HepG2 (cell line): ENCODE results near the gene MEDAG. TPM values are rescaled to one million over a fixed set of nuclear protein-coding genes. Genes with fewer than 3 reads are reported as not detected.

ENCODE experiments used
- ATAC-seq: fragments of 200-7000 bp; cut with Tn5 transposase; 3 replicates; pipeline ENCODE4 v1.9.1; 2020; ENCODE audit warnings: mild to moderate bottlenecking, moderate library complexity
- BruUV-seq: library from RNA; stranded (reverse); fragments of 400-500 nt; replicated peaks from 2 replicates; lab custom pipeline; 2021; lab: Mats Ljungman, UMichigan
- CTCF ChIA-PET: fragments of 300-600 bp; formaldehyde crosslinking; extraction: SDS; loops from one replicate; lab custom pipeline; 2021; ENCODE audit warnings: low total read pairs, inconsistent platforms, low intra/inter-chr PET ratio; lab: Yijun Ruan, JAX
- POLR2A ChIA-PET: fragments of 350-600 bp; sonication (Branson Sonifier 250); formaldehyde crosslinking; loops from one replicate; lab custom pipeline; 2020; ENCODE audit warnings: antibody characterized with exemption, inconsistent platforms; lab: Yijun Ruan, JAX
- DNase-seq: peaks from one replicate; pipeline ENCODE4 v3.0.0-alpha.2; 2015; ENCODE audit warnings: low spot score
- FAIRE-seq: peaks from 3 replicates; lab custom pipeline; 2011; peaks lifted over from hg19 to GRCh38; lab: Jason Lieb, UNC
- H2AFZ ChIP-seq: one replicate; pipeline ENCODE4 v1.6.1; 2011; ENCODE audit warnings: low read length, inconsistent platforms
- H3K27ac ChIP-seq: fragments of 300-600 bp; 3 replicates; pipeline ENCODE4 v1.8.0; 2011; ENCODE audit warnings: mixed run types, mild to moderate bottlenecking, mixed read lengths, low read length, inconsistent platforms; ENCODE audit not compliant: insufficient read depth; ENCODE audit errors: extremely low read length
- H3K27me3 ChIP-seq, 2 experiments: fragments of 200-600 bp in 1 of 2; 2 replicates in 1 of 2; 3 replicates in 1 of 2; pipeline versions ENCODE4 v1.6.0 to v1.8.0; 2011; ENCODE audit warnings: low read length in 2 of 2, mild to moderate bottlenecking in 2 of 2, moderate library complexity in 2 of 2, inconsistent platforms in 1 of 2; ENCODE audit not compliant: insufficient read depth in 2 of 2, control insufficient read depth in 1 of 2
- H3K36me3 ChIP-seq, 2 experiments: fragments of 200-600 bp in 1 of 2; replicated peaks in 1 of 2; 2 replicates in 1 of 2; 3 replicates in 1 of 2; pipeline versions ENCODE4 v1.5.1 to v1.8.0; 2011; ENCODE audit warnings: low read length in 2 of 2, inconsistent platforms in 1 of 2; ENCODE audit not compliant: insufficient read depth in 2 of 2, control insufficient read depth in 1 of 2
- H3K4me1 ChIP-seq: 2 replicates; pipeline ENCODE4 v1.5.1; 2012; ENCODE audit warnings: low read length, inconsistent platforms; ENCODE audit not compliant: insufficient read depth
- H3K4me2 ChIP-seq: 2 replicates; pipeline ENCODE4 v1.6.0; 2011; ENCODE audit warnings: low read depth, low read length, inconsistent platforms
- H3K4me3 ChIP-seq, 3 experiments: fragments of 200-600 bp in 1 of 3; sonication (generic), shearing (Covaris generic) in 1 of 3; replicated peaks in 1 of 3; 2 replicates each; pipeline ENCODE4 v1.5.1; 2011 to 2016; ENCODE audit warnings: low read length in 3 of 3, inconsistent platforms in 2 of 3, low read depth in 2 of 3, mild to moderate bottlenecking in 2 of 3, control low read depth in 1 of 3, mixed read lengths in 1 of 3; ENCODE audit not compliant: insufficient read depth in 1 of 3
- H3K79me2 ChIP-seq: one replicate; pipeline ENCODE4 v1.6.1; 2011; ENCODE audit warnings: low read length, inconsistent platforms; ENCODE audit not compliant: insufficient read depth
- H3K9ac ChIP-seq: 2 replicates; pipeline ENCODE4 v1.6.0; 2011; ENCODE audit warnings: mild to moderate bottlenecking, low read depth, low read length, inconsistent platforms; ENCODE audit not compliant: insufficient read depth
- H3K9me3 ChIP-seq: 2 replicates; pipeline ENCODE4 v1.5.1; 2012; ENCODE audit warnings: mild to moderate bottlenecking, low read length
- H4K20me1 ChIP-seq: 2 replicates; pipeline ENCODE4 v1.6.0; 2011; ENCODE audit warnings: inconsistent platforms, mild to moderate bottlenecking, low read length, moderate library complexity; ENCODE audit not compliant: insufficient read depth
- CHD4 ChIP-seq: fragments of 200-600 bp; sonication (generic); IDR thresholded peaks from 2 replicates; pipeline ENCODE4 v1.7.0; 2017; ENCODE audit warnings: mild to moderate bottlenecking, low read length, borderline replicate concordance
- FOXC1 ChIP-seq: sonication (generic); formaldehyde crosslinking; IDR thresholded peaks from 2 replicates; pipeline ENCODE4 v1.8.0; 2022; ENCODE audit warnings: mild to moderate bottlenecking, missing genetic modification reagents, borderline replicate concordance
- HMGA1 ChIP-seq: sonication (generic); formaldehyde crosslinking; conservative IDR thresholded peaks from 2 replicates; pipeline ENCODE4 v1.4.0; 2020; ENCODE audit warnings: missing genetic modification reagents
- MAF1 ChIP-seq: sonication (generic); formaldehyde crosslinking; IDR thresholded peaks from 2 replicates; pipeline ENCODE4 v1.5.0; 2020; ENCODE audit warnings: missing genetic modification reagents, borderline replicate concordance
- NFYC ChIP-seq: IDR thresholded peaks from 2 replicates; pipeline ENCODE4 v1.6.1; 2016; ENCODE audit warnings: missing genetic modification reagents, missing compliant biosample characterization
- PAWR ChIP-seq: sonication (generic); formaldehyde crosslinking; IDR thresholded peaks from 2 replicates; pipeline ENCODE4 v1.4.0; 2020; ENCODE audit warnings: missing genetic modification reagents, mild to moderate bottlenecking, borderline replicate concordance
- REXO4 ChIP-seq: sonication (generic); formaldehyde crosslinking; IDR thresholded peaks from 2 replicates; pipeline ENCODE4 v1.8.0; 2022; ENCODE audit warnings: missing genetic modification reagents, mild to moderate bottlenecking, borderline replicate concordance
- SAP130 ChIP-seq: IDR thresholded peaks from 2 replicates; pipeline ENCODE4 v1.6.1; 2016; ENCODE audit warnings: low read depth
- TEAD2 ChIP-seq: sonication (generic); formaldehyde crosslinking; IDR thresholded peaks from 2 replicates; pipeline ENCODE4 v1.9.0; 2021; ENCODE audit warnings: missing genetic modification reagents
- ZNF207 ChIP-seq: fragments of 450-650 bp; IDR thresholded peaks from 2 replicates; pipeline ENCODE4 v1.6.1; 2016; ENCODE audit warnings: antibody characterized with exemption, borderline replicate concordance
- ZNF230 ChIP-seq: sonication (generic); formaldehyde crosslinking; IDR thresholded peaks from 2 replicates; pipeline ENCODE4 v1.4.0; 2020; ENCODE audit warnings: mild to moderate bottlenecking, missing genetic modification reagents
- ZNF292 ChIP-seq: sonication (generic); formaldehyde crosslinking; IDR thresholded peaks from 2 replicates; pipeline ENCODE4 v1.8.1; 2022; ENCODE audit warnings: mild to moderate bottlenecking, low read depth, missing genetic modification reagents, borderline replicate concordance
- ZNF577 ChIP-seq: sonication (generic); formaldehyde crosslinking; IDR thresholded peaks from 2 replicates; pipeline ENCODE4 v1.4.0; 2020; ENCODE audit warnings: mild to moderate bottlenecking, low read depth, missing genetic modification reagents, borderline replicate concordance
- ZNF83 ChIP-seq: sonication (generic); formaldehyde crosslinking; IDR thresholded peaks from 2 replicates; pipeline ENCODE4 v1.4.0; 2020; ENCODE audit warnings: missing genetic modification reagents, mild to moderate bottlenecking, borderline replicate concordance
- WGBS: methylation state at CpG from one replicate; pipeline ENCODE4 v1.1.6; 2017; ENCODE audit warnings: low lambda C conversion rate; 5-methylcytosine and 5-hydroxymethylcytosine counted together
- in situ Hi-C: cut with HindIII; loops from 2 replicates; pipeline ENCODE4 v1.10.0; 2017; ENCODE audit warnings: low pct_unique_long_range_greater_than_20kb; ENCODE audit not compliant: extremely low pct_ligation_motif_present
- intact Hi-C: fragments of 100-400 bp; cut with micrococcal nuclease; formaldehyde crosslinking; loops from one replicate; pipeline ENCODE4 v1.10.0; 2022; ENCODE audit not compliant: unreplicated experiment
- polyA plus RNA-seq, 8 experiments: library from polyadenylated mRNA; depleted of rRNA in 3 of 8; stranded (reverse) in 7 of 8; unstranded in 1 of 8; fragments of >200 nt; fragmentation: Illumina TruSeq in 4 of 8; extraction: Trizol in 4 of 8; gene quantifications; 2 replicates each; pipeline versions ENCODE4 v1.2.1 to v1.2.3, GENCODE V29; 2011 to 2016; ENCODE audit warnings: low read depth in 4 of 8, missing spikeins in 1 of 8, mixed read lengths in 1 of 8; ENCODE audit not compliant: insufficient read depth in 1 of 8
- total RNA-seq, 5 experiments: library from RNA; depleted of rRNA; stranded (reverse); fragments of >200 nt; fragmentation: Illumina TruSeq; extraction: Trizol; gene quantifications; 2 replicates each; pipeline ENCODE4 v1.2.3, GENCODE V29; 2016; ENCODE audit warnings: low read depth in 1 of 5
- TF ChIP-seq, protein P1 (sequence below): sonication (generic); formaldehyde crosslinking; IDR thresholded peaks from 2 replicates; pipeline ENCODE4 v1.4.0; 2020; ENCODE audit warnings: missing genetic modification reagents
- TF ChIP-seq, protein P2 (sequence below): sonication (generic); formaldehyde crosslinking; IDR thresholded peaks from 2 replicates; pipeline ENCODE4 v1.4.0; 2020; ENCODE audit warnings: missing genetic modification reagents

MEDAG gene
- total and polyA plus RNA-seq, 2 of the 13 experiments (the other 11 are each of a cell fraction or from before 2014, with no cell fraction given): not detected

DNA sequence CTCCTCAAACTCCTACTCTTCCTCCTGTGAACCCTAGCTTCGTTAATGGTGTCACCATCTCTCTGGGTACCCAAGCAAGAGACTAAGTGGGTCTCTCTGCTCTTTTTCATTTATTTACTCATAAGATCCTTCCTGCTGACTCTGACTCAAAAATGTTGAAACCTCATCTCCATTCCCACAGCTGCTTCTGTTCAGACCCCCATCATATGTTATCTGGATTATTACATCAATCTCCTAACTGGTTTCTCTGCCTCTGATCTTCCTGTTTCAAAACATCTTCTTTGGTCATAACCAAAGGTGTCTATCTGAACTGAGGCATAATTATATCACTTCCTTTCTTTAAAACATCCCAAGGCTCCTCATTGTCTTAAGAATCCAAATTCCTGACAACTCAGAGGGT lies 2.0 kb upstream of the MEDAG start:
- Histone ChIP-seq H3K4me3 (no peak overlapping the region), H3K27me3 (peaks cover 0 to 11% of the 10 kb centered on the region in 2 experiments; a peak in 1 of 5 replicates), H3K4me1 (peaks cover 30% of the 10 kb centered on the region), H3K9ac (no peak overlapping the region), H3K4me2 (no peak overlapping the region), H3K79me2 (no peaks in the 10 kb centered on the region), H3K36me3 (no peaks in the 10 kb centered on the region)
- intact Hi-C loops (no loop called here), in situ Hi-C loops (no loop called here)
- FAIRE-seq (no peak), ATAC-seq (no peak)
- POLR2A ChIA-PET: no interaction called here
- 0% methylated on average over 1 of the region's 1 CpG for whole genome bisulfite sequencing
- TF ChIP-seq ZNF207 (no peak), NFYC (no peak), PAWR (no peak)
- TF ChIP-seq, all 625 proteins: peak for 0
- CTCF ChIA-PET: no interaction called here
- no peak overlapping the region for H3K27ac ChIP-seq
- H4K20me1 ChIP-seq: no peaks in the 10 kb centered on the region
- no peak for DNase-seq
- BruUV-seq: no TSS peak
- H2AFZ ChIP-seq: no peak overlapping the region
- H3K9me3 ChIP-seq: no peaks in the 10 kb centered on the region

DNA sequence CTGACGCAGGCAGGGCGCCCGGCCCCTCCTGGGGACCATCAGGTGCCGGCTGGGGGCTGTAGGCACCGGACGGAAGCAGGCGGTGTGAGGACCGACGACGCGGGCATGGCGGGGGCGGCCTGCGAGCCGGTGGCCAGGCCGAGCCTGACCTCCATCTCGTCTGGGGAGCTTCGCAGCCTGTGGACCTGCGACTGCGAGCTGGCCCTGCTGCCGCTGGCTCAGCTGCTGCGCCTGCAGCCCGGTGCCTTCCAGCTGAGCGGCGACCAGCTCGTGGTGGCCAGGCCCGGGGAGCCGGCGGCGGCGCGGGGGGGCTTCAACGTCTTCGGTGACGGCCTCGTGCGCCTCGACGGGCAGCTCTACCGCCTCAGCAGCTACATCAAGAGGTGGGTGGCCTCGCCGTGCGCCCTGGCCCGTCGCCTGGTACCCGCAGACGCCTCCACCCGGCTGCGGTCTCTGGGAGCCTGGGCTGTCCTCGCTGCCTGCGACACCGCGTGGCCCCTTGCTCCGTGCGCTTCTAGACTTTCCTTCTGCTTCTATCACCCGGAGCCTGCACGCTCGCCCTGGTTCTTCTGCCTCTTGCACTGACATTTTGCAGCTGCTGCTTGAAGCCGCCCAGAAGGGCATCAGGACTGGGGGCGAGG lies 460 bp downstream of the MEDAG start:
- H3K36me3 ChIP-seq: no peaks in the 10 kb centered on the region
- peak overlapping the region; percentile 40; the same call in 1 of the 2 replicates for H3K4me2 ChIP-seq
- in situ Hi-C loops (no loop called here), intact Hi-C loops (no loop called here)
- H2AFZ ChIP-seq: no peak overlapping the region
- no peak overlapping the region for H3K9ac ChIP-seq
- ChIA-PET CTCF (no interaction called here), POLR2A (no interaction called here)
- FAIRE-seq (no peak), DNase-seq (no peak), ATAC-seq (peak; percentile 16; the same call in 1 of the 3 replicates)
- no TSS peak for BruUV-seq
- H4K20me1 ChIP-seq: no peaks in the 10 kb centered on the region
- H3K9me3 ChIP-seq: no peaks in the 10 kb centered on the region
- no peak overlapping the region for H3K4me3 ChIP-seq
- 85% methylated on average over 34 of the region's 60 CpGs for WGBS
- no peak overlapping the region for H3K27ac ChIP-seq
- H3K27me3 ChIP-seq: 0 out of 5 replicates have a peak, but pooled peaks cover 0 to 3% of the 10 kb centered on the region in 2 experiments
- H3K4me1 ChIP-seq: peaks cover 17% of the 10 kb centered on the region
- no peaks in the 10 kb centered on the region for H3K79me2 ChIP-seq
- no peak for TF ChIP-seq REXO4 (CRISPR knock-in tag)
- no peak for TF ChIP-seq ZNF577 (CRISPR knock-in tag)
- no peak for TF ChIP-seq ZNF83 (CRISPR knock-in tag)
- no peak for TF ChIP-seq ZNF292 (CRISPR knock-in tag)
- TF ChIP-seq TEAD2 (CRISPR knock-in tag): no peak
- TF ChIP-seq FOXC1 (CRISPR knock-in tag): no peak
- TF ChIP-seq, protein P1, sequence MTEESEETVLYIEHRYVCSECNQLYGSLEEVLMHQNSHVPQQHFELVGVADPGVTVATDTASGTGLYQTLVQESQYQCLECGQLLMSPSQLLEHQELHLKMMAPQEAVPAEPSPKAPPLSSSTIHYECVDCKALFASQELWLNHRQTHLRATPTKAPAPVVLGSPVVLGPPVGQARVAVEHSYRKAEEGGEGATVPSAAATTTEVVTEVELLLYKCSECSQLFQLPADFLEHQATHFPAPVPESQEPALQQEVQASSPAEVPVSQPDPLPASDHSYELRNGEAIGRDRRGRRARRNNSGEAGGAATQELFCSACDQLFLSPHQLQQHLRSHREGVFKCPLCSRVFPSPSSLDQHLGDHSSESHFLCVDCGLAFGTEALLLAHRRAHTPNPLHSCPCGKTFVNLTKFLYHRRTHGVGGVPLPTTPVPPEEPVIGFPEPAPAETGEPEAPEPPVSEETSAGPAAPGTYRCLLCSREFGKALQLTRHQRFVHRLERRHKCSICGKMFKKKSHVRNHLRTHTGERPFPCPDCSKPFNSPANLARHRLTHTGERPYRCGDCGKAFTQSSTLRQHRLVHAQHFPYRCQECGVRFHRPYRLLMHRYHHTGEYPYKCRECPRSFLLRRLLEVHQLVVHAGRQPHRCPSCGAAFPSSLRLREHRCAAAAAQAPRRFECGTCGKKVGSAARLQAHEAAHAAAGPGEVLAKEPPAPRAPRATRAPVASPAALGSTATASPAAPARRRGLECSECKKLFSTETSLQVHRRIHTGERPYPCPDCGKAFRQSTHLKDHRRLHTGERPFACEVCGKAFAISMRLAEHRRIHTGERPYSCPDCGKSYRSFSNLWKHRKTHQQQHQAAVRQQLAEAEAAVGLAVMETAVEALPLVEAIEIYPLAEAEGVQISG (CRISPR knock-in tag): no peak
- no peak for TF ChIP-seq ZNF230
- no peak for TF ChIP-seq SAP130 (CRISPR knock-in tag)
- TF ChIP-seq CHD4: no peak
- no peak for TF ChIP-seq HMGA1 (CRISPR knock-in tag)
- TF ChIP-seq, protein P2, sequence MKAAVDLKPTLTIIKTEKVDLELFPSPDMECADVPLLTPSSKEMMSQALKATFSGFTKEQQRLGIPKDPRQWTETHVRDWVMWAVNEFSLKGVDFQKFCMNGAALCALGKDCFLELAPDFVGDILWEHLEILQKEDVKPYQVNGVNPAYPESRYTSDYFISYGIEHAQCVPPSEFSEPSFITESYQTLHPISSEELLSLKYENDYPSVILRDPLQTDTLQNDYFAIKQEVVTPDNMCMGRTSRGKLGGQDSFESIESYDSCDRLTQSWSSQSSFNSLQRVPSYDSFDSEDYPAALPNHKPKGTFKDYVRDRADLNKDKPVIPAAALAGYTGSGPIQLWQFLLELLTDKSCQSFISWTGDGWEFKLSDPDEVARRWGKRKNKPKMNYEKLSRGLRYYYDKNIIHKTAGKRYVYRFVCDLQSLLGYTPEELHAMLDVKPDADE (CRISPR knock-in tag): no peak
- TF ChIP-seq MAF1 (CRISPR knock-in tag): no peak
